Cortex of kidney (tissue), 1 donor: Measurements from ENCODE around the gene SHLD2.
"Not testable (repeated sequence)": the region's sequence is repeated elsewhere in the genome, so short reads cannot be mapped to it uniquely, and the experiment has no call there.

Source experiments
- DNase-seq: peaks from one replicate; lab custom pipeline; 2025; lab: John Stamatoyannopoulos, UW

SHLD2 gene

DNA sequence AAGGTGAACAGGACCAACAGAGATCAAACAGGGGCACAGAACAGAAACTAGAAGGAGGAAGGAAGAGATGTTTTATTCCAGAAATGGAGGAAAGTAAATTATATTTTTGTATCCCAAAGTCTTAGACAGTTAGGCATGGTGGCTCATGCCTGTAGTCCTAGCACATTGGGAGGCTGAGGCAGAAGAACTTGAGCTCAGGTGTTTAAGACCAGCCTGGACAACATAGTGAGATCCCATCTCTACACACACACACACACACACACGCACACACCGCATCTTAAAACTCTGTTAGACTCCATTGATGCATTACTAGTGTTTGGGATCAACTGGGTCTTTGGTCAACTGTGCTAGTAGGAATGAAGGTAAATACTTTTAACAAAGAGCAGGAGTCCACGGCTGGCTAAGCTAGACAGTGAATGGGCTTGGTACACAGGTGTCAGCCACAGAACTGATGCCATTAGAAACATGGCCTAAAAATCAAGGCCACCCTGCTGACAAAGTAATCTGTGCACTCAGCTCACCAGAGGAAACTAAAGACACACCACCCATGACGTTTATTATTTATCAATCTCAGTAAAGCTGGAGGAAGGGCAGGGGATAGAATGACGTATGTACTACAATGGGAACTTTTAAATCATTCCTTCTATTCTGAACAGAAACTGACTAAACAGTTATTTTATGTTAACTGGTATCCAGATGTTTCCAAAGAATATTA, 11.3 kb upstream of the SHLD2 start:
- not testable (repeated sequence) for DNase-seq

DNA sequence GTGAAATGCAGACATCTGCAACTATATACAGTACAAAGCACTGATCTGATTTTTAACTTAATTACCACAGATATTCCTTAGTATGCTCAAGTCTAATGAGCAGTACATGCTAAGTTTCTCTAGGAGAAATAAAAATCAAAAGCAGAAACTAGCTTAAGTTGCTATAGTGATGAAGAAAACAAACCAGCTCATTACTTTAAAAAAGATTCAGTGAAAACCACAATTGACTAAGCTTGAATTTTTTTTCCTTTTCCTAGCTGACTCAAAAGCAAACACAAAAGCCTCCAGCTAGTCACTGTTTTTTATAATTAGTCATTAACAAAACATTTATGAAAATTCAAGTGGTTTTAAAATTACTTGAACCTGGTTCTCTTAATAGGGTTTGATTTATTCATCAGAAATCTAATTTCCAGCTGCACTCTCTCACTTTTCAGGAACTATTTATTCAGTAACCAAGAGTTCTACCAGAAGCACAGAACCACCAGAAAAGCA, 10.7 kb upstream of the SHLD2 start:
- DNase-seq, result not testable (repeated sequence)

DNA sequence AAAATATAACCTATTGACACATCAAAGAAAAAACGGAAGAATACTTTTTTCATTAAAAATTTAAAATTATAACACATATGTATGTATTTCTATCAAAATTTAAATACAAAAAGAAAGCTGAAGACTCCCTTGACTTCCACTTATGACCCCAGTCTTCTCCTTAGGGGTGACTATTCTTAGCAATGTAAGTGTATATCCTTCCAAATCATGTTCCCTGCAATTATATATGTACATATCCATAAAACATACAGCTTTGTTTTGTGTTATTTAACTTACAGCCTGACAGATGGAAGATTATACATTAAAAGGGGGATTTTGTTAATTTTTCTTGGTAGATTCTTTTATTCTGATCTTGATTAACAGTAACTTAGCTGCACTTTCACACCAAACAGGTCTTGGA, 9.5 kb upstream of the SHLD2 start:
- no peak for DNase-seq

DNA sequence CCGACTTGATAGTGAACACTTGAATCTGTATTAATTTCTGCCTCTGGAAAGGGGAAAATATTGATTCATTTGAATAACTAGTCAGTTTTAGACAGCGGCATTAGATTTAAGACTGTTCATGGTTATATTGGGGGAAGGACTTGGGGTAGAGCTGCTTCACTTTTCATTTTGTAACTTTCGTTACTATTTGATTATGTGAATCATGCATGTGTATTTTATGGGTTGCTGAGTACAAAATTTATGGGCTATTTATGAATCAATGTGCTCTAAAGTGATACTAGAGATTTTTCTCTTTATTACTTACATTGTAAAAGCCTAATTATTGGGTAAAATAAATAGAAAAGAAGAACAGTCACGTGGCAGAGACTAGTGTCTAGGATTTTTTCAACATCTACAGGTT, 5.3 kb upstream of the SHLD2 start:
- DNase-seq, result no peak

DNA sequence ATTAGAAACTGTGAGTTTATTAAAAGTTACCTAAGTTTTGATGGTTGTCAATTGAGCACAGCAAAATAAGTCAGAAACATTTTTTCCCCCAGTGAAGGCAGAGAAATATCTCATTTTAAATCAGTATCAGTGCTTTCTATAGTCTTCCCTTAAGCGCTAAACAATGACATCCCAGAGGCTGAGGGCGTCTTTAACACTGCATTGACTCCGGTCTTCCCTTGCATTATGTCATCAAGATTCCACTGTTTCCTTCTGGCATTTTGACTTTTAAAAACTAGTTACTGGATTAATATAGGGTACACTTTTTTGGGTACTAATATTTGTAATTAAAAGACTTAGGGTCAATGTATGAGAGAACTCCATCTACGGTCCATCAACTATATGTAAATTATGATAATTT, 4.2 kb upstream of the SHLD2 start:
- no peak for DNase-seq

DNA sequence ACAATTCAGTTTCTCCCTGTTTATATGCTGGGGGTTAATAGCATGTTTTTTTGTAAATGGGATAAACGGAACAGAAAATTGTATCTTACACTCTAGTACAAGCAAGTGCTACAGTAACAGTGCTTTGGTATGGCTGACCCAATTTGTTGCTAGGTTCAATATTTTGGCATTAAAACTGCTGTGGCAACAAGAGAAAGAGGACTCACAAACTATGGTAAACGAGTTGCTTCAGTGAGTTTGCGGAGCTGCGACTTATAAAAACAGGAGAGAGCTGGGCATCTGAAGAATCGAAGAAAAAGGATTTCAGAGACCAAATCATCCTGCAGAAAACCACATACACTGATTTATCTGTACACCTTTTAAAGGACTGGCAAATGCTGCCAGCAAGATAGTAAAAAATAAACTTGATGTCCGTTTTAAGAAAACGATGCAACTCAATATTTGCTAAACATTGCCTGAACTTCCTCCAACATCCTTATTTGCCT, 2.6 kb upstream of the SHLD2 start:
- DNase-seq, result no peak

DNA sequence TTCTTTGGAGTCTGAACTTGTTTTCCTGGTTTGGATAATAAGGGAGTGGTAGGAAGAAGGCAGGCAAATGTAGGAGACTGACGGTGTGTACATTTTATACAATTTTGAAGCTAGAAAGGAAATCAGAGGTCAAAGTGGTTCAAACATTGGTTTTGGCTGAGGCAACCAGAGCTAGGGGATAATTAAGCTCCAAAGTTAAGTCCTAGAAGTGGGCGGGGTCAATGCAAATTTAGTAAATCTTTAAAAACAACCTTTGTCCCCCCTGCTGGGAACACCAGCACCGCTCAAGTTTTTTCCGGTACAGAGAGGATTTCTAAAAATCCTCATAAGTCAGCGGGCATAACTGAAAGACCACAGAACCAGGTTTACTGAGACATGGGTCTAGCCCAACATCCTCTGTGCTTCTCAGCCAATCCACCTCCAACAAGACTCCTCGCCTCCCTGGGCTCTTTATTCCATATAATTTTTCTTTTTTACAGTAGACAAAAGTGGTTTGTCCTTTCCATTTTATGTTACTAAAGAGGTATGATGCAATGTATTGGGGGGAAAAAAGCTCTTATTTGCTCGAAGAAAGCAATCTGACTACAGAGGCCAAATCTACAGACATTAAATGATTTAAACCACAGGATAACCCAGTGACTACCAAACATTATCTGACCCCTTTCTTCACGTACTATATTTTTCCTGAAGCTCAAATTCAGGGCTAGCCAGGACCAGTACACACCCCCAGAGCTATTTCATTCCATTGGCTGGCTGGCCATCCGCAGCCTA, 2.0 kb upstream of the SHLD2 start:
- no peak for DNase-seq

DNA sequence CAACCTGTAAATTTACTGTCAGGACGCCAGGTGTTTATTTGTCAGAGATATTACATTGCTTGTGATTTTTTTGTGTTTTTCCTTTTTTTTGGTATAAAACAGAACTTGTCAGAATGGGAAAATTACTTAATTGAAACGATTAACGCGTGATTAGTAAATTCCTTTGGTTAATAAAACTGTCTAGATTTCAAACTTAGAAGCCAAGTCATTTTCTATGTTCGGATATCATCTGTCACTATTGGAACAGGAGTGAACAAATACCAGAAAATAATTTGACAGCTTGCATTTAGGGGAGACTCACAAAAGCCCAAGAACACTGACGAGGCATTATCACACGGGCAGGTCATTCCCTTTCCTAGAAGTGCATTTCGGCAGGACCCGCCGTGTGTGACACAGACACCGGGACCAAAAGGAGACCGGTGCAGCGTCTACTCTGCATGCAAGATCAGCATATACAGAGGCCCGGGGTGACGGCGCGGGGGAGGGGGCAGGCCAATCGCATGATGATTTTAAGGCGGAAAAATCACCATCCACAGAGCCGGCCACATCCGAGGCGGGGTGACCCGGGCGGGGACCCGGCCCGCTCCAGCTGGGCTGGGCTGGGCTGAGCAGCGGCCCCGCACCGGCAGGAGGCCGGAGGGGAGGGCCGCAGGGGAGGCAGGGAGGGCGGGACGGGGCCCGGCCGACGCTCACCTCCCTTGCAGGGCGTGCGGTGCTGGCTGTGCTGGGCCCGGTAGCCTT, 1.2 kb upstream of the SHLD2 start:
- no peak for DNase-seq

DNA sequence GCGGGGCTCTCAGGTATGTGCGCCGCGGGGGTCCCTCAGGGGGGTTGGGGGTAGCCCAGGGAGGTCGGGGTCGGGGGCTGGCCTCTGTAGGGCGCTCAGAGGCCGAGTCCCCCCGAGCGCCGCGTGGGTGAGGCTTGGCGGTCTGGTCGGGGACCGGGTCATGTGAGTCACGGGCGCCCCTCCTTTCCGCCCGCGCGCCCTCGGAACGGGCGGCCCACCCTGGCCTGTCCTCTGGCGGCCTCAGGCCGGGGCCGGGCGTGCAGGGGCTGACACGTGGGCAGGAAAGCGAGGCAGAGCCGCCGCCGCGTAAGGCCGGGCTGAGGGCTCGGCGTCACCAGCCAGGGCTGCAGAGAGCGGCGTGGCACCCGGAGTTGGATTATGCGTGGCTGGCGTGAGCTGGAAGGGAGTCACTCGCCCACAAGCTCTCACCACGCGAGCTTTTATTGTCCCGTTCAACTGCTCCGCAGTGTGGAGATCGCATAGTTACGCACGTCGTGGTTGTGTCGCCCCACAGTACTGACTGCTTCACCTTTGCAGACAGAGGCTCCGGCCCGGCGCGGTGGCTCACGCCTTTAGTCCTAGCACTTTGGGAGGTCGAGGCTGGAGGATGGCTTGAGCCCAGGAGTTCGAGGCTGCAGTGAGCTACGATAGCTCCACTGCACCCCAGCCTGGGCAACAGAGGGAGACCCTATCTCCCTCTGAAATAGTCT, 385 bp downstream of the SHLD2 start:
- DNase-seq, result no peak

DNA sequence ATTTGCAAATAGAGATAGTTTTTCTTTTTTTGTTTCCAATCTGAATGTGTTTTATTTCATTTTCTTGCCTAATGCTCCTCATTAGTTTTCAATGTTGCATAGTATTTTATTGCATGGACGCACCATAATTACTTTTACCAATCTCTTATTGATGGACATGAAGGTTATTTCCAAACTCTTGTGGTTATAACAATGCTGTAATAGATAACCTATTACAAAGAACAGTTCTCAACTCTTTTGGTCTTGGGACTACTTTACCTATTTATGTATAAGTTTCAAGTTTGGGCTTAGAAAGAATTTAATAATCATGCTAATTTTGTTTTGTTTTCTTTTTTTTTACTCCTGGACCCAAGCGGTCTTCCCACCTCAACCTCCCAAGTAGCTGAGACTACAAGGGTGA, 7.0 kb downstream of the SHLD2 start:
- DNase-seq, result no peak

DNA sequence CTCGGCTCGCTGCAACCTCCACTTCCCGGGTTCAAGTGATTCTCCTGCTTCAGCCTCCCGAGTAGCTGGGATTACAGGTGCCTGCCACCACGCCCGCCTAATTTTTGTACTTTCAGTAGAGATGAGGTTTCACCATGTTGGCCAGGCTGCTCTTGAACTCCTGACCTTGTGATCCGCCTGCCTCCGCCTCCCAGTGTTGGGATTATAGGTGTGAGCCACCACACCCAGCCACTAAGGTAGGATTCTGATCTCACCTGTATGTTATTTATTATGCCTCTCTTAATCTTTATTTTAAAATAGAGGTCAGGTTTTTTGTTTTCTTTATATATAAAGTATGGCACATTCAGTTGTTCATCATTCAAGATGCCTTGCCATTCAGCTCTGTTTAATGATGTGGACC, 9.7 kb downstream of the SHLD2 start:
- DNase-seq, result not testable (repeated sequence)

DNA sequence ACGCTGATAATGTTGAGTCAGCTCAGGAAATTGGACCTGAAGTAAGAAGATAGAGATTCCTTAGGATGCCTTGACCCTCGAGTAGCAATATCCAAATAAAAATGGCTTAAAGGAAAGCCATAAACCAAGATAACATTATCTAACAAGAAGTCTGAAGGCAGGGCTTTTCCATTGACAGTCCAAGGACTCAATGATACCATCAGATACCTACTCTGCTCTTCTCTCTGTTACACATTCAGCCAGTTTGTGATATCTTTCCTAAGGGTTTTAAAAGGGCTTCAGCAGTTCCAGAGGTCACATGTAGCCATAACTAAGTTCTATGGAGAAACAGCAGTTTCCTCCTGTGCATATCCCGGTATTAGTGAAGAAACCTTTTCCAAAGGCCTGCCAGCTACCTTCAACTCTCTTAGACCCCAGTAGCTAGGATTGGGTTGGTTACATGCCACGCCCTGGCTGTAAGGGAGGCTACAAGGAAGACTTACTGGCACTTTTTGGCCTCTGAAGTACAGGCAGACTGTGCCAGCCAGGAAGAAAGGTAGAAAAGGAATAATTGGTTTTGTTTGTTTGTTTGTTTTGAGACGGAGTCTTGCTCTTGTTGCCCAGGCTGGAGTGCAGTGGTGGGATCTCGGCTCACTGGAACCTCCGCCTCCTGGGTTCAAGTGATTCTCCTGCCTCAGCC, 10.6 kb downstream of the SHLD2 start:
- no peak for DNase-seq

DNA sequence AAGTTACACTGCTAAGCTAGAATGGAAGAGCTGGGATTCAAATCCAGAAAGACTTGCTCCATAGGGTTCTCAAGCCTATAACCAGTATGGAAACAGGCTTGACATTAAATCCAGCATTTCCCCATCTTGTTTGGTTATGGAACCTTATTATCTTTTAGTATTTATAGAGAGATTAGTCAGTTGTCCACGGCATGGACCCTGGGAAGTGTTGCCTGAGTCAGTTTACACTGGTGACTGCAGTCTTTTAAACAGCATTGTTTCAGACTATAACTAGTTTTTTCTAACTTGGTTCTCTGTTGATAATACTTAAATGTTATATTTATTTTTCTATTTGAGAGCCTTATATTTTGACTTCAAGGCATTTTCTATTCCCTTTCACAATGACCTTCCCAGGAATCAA, 23.1 kb downstream of the SHLD2 start:
- not testable (repeated sequence) for DNase-seq

DNA sequence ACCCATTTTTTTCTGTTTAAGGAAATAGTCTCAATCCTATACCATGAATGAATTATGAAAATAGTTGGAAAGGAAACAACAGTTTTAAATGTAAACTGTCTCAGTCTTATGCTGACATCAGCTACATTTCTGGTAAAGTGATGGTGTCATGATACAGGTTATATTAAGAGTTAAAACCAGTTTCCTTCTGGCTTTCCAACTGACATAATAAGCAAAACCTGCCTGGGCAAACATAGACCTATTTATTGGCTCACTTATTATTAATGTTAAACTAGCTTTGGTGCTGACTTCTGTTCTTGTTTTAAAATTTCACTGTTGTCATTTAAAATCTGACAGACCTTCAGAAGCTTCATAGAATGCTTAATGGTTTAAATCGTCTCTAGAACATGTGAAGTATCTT, 24.0 kb downstream of the SHLD2 start:
- DNase-seq, result not testable (repeated sequence)

DNA sequence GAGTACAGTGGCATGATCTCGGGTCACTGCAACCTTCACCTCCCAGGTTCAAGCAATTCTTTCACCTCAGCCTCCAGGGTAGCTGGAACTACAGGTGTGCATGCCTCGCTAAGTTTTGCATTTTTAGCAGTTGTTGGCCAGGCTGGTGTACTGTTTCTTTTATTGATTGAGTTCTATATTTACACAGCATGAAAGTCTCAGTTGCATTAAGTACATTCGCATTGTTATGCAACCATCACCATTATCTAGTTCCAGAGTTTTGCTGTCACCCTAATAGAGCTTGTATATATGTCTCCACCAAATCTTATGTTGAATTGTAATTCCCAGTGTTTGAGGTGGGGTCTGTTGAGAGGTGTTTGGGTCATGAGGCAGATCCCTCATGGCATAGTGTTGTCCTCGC, 28.3 kb downstream of the SHLD2 start:
- not testable (repeated sequence) for DNase-seq

DNA sequence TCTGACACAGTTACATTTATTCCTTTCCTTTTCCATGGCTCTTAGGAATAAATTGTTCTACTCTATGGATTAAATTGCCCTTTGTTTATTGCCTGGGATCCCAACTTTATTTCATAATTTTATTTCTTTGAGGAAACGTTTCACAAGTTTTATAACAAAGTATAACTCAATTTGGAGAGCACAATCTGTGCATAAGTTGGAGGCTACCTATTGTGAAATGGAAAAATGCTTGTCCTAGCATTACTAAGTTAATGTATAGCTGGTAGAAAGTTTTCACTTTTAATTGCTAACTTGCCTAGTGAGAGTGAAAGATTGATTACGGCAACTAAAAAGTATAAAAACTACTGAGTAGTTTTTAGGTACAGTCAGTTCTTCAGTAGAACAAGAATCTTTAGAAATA, 32.0 kb downstream of the SHLD2 start:
- not testable (repeated sequence) for DNase-seq

DNA sequence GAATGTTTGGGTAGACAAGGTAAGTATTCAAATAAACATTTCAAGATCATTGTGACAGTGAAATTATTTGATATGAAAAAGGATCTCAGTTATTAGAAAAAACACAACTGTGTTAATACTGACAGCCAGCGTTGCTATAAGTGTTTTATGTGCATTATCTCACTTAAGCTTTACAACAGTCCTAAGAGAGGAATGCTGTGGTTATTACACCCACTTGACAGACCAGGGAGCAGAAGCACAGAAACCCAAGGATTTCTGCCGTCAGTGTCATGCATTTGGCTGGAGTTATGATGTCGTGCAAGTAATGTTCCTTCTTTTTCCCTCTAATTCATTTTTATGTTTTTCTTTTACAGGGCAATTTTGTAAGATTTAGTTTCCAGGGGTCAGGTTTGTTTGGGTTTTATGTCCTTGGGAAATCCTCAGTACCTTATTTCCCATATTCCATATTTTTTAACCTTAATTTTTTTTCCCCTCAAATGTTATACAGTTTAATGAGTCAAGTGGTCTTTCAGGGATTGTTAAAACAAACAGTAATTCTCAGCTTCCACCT, 32.7 kb downstream of the SHLD2 start:
- not testable (repeated sequence) for DNase-seq

DNA sequence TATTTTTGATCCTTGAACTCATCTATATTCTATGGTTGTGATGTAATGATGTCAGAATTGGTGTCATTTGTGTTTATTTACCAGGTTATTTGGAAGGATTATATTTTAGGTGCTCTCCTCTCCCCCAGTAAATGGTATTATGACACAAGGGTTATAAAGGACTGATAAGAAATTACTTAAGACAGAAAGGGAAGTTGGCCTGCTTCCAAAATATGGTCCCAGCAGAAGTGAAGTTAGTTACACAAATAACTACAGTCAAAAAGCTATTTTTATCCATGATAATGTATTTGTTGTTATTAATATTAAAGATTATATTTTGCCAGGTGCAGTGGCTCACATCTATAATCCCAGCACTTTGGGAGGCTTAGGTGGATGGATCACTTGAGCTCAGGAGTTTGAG, 37.2 kb downstream of the SHLD2 start:
- not testable (repeated sequence) for DNase-seq

DNA sequence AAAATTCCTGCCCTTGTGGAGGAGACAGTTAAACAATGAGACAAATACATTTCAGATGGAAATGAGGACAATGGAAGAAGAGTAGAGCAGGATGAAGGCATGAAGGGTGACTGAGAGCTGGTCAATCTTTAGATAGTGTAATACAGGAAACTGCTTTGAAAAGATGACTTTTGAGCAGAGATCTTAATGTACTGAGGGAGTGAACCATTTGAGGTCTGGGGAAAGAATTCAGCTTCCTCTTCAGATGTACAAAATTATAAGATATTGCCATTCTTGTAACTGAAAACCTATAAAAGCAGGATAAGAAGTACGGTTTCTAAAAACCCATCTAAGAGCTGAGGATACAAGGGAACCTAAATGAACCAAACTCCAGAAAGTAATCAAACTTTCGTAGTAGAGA, 38.9 kb downstream of the SHLD2 start:
- not testable (repeated sequence) for DNase-seq

DNA sequence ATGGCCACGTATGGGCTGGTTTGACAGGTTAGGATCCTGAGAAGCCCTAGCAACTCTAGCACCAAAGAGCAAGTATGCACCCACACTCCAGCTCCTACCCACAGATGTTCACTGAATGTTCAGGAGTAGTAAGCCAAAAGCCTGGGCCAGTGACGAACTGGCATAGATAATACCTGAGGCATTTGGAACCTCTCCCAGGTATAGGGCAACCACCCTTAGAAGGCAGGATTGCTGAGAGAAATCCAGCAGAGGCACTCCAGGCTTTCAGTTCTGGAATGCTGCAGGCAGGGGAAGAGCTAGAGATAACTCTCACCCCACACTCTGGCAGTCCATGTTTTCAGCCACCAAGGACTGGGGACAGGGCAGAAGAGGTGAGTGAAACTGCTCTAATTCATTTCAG, 39.4 kb downstream of the SHLD2 start:
- DNase-seq, result not testable (repeated sequence)

DNA sequence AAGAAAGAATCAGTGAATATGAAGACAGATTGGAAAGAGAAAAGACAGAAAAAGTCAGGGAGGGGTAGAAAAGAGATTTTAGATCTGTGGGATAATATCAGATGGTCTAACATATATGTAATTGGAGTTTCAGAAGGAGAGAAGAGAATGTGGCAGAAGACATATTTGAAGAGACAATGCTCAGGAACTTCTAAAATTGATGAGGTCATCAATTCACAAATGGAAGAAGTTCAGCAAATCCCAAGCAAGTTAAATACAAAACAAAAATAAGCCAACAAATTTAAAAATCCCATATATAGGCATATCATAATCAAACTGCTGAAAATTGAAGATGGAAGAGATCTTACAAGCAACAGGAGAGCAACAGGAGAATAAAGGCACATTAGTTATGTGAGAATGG, 42.5 kb downstream of the SHLD2 start:
- DNase-seq, result not testable (repeated sequence)
